C4-2B (cell line): ENCODE data around the gene HPGD.

Source experiments
- ZFX ChIP-seq: fragments of 450-650 bp; IDR thresholded peaks from 2 replicates; pipeline ENCODE4 v1.6.1; 2017
- TF ChIP-seq, protein P1 (sequence below): fragments of 450-650 bp; conservative IDR thresholded peaks from 2 replicates; pipeline ENCODE4 v1.5.1; 2017; ENCODE audit warnings: mild to moderate bottlenecking

- TF ChIP-seq, protein P1, sequence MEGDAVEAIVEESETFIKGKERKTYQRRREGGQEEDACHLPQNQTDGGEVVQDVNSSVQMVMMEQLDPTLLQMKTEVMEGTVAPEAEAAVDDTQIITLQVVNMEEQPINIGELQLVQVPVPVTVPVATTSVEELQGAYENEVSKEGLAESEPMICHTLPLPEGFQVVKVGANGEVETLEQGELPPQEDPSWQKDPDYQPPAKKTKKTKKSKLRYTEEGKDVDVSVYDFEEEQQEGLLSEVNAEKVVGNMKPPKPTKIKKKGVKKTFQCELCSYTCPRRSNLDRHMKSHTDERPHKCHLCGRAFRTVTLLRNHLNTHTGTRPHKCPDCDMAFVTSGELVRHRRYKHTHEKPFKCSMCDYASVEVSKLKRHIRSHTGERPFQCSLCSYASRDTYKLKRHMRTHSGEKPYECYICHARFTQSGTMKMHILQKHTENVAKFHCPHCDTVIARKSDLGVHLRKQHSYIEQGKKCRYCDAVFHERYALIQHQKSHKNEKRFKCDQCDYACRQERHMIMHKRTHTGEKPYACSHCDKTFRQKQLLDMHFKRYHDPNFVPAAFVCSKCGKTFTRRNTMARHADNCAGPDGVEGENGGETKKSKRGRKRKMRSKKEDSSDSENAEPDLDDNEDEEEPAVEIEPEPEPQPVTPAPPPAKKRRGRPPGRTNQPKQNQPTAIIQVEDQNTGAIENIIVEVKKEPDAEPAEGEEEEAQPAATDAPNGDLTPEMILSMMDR = no peak
- no peak for TF ChIP-seq ZFX
Observed at GRCh38 chr4:174517502-174518445, 4.5 kb downstream of the HPGD start.
